Stimulated activated CD4-positive, alpha-beta T cell treated with anti-CD3 and anti-CD28 coated beads, Interleukin-15, amount 100 ng/mL, for 48 hours (primary cell): ENCODE data around the gene LCMT1.
"Not testable (repeated sequence)": the region's sequence is repeated elsewhere in the genome, so short reads cannot be mapped to it uniquely, and the experiment has no call there.

Source experiments
- DNase-seq, 2 donors: peaks; one replicate each; pipeline ENCODE4 v3.0.0-alpha.2; 2020; ENCODE audit warnings: low read depth in 2 of 2

LCMT1 gene

DNA sequence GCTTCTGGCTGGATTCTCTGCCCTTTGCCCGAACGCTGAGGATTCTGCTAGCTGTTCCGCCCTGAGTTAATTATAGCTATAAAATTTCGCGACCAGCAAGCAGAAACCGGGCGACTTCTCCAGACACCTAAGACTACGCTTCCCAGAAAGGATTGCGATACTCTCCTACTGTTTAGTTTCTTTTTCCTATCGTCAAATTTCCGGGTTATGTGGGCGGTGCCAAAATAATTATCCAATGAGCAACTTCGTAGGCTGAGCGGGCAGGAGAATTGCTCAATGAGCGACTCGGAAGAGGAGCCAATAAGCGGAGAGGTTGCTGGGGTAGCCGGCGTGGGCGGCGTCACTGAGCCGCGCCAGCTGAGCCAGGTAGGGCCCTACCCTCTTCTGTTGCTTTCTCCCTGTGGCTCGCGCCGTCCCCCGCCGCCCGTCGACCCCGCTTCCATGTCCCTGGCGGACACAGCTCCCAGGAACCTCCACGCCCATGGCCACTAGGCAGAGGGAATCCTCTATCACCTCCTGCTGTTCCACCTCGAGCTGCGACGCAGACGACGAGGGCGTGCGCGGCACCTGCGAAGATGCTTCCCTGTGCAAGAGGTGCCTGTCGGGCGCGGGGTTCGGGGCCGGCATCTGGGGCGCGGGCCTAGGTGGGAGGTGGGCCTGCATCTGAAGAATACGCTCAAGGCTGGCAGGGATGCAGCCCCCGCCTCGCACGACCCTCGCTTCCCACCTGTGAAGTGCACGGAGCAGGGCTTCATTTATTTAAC is at the start of gene LCMT1:
TSS of gene LCMT1 (plus strand) at position 340 of the 764 bp plus-strand sequence. CDS start at position 482, 142 bp downstream.
- peak; percentile 87 to 88 for DNase-seq

DNA sequence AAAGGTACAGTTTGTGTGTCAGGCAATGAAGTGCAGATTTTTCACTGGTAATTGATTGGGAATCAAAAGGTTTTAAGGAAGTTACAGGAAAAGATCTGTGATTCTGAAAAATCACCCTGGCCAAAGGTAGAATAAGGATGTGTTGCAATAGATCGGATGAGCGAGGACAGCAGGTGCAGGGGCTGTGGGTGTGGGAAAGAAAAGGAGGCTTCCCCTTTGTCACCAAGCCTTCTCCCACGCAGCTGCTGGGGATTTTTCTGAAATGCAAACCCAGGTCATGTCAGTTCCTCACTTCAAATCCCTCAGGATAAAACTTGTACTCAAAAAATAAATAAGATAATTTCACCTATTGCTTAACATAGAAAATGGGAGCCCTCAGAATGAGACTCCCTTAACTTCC is 48.4 kb upstream of the LCMT1 start:
- DNase-seq, result no peak

DNA sequence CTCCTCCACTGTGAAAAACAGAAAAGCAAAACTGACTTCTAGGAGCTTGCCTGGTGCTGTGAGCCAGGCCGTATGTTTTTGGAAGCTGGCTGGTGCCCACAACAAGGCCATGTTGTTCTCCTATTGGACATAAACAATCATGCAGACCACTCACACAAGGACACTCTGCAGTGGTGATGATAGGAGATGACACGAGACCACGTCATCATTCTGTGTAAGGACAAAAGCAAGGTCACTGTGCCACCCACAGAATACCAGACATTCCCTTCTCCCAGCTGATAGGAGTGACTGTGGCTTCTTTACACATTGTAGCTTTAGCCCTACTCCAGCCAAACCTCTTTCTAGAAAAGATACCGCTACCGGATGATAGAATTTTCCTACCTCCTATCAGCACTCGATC is 47.7 kb upstream of the LCMT1 start:
- DNase-seq, result no peak

DNA sequence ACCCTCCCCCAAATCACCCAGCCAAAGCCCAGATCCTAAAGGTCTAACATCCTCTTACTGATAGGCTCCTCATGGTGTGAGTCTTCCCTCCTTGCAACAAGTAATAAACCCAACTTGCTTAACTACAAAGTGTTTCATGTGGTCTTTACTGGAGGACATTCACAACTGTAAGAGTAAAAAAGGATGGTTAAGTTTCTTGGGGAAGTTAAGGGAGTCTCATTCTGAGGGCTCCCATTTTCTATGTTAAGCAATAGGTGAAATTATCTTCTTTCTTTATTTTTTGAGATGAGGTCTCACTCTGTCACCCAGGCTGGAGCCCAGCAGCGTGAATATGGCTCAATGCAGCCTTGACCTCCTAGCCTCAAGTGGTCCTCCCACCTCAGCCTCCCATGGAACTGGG is 47.3 kb upstream of the LCMT1 start:
- not testable (repeated sequence) for DNase-seq

GRCh38 chr16:25064937-25065336 is 46.6 kb upstream of the LCMT1 start:
- DNase-seq, result no peak

GRCh38 chr16:25065899-25066298 is 45.6 kb upstream of the LCMT1 start:
- DNase-seq, result no peak

GRCh38 chr16:25066426-25066746 is 45.2 kb upstream of the LCMT1 start:
- DNase-seq, result no peak

GRCh38 chr16:25066747-25067631 is 44.6 kb upstream of the LCMT1 start:
- DNase-seq, result peak; percentile 53 to 78

DNA sequence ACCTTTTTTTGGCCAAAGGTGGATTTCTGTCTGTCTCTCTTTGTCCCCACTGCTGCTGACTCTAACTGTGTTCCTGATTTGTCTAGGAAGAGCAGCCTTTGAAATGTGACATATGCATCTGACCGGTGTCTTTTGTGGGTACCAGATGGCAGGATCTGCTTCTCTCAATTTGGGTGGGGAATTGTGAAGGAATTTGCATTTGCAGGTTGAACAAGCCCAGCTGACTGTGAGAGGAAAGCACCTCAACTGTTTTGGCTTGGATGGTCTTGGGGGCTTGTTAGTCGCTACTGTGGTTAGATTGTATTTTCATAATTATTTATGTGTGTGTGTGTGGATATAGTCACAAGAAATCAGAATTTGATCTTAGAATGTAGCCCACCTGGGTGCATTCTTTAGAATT is 37.7 kb upstream of the LCMT1 start:
- DNase-seq, result no peak

GRCh38 chr16:25078386-25078978 is 33.1 kb upstream of the LCMT1 start:
- DNase-seq, result no peak

GRCh38 chr16:25079637-25080378 is 31.7 kb upstream of the LCMT1 start:
- no peak for DNase-seq

DNA sequence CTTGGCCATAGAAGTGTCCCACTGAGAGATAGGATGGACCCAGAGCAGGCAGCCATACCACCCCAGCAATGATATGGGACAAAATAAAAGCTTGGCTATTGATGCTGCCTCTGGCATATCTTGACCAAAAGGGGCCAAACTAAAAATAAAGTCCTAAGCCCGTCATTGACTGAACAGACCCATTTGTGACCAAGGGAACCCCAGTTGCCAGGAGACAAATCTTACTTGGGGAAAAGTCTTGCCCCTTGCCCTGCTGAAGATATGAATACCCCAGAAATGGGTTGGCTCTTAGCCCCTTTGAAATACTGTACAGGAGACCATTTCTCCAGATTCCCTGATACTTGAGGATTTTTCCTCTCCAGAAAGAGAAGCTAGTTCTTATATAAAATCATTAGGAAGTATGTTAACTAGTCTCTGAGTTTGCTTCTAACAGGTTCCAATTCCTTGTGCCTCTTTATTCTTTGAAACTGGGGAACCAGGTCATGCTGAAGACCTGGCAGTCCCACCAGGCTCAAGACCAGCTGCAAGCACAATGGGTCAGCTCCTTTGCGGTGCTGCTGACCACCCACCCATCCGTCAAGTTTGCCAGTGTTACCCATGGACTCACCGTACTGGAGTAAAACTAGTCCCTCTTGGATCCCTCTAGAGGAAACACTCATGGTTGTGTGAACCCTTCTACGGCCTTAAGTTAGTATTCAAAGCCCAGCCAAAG is 31.0 kb upstream of the LCMT1 start:
- no peak for DNase-seq

DNA sequence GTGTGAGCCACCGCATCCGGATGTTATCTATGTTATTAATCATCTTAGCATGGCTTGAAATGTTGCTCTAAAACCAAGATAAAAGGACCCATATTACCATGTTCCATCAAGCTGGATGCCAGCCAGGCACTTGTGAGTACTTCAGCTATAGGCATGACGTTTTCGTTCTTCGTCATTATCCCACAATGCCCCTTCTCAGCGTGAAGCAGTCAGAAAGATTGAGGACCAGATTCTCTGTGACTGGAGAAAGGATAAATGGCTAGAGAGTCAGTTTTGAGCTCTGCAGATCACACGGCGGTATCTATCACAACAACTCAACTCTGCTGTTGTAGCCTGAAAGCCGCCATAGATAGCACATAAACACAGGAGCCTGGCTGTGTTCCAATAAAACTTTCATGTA is 29.8 kb upstream of the LCMT1 start:
- no peak for DNase-seq

DNA sequence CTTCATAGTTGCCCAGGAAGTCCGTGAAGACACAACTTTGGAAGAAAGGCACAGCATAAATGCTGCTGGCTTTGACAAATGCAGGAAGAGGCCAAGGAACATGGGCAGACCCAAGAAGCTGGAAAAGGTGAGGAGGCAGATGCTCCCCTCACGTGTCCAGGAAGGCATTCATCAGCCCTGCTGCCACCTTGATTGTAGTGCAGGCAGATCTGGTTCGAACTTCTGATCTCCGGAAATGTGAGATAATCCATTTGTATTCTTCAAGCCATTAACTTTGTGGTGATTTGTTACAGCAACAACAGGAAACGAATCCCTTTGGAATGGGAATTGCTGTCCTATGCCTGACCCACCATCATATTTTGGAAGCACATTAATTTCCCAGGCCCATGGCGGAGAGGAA is 28.5 kb upstream of the LCMT1 start:
- DNase-seq, result no peak

GRCh38 chr16:25083701-25084100 is 27.8 kb upstream of the LCMT1 start:
- no peak for DNase-seq

- DNase-seq, result no peak
These were observed 26.7 kb upstream of the LCMT1 start for GRCh38 chr16:25084797-25085196.

GRCh38 chr16:25087761-25088160 is 23.8 kb upstream of the LCMT1 start:
- DNase-seq, result no peak

DNA sequence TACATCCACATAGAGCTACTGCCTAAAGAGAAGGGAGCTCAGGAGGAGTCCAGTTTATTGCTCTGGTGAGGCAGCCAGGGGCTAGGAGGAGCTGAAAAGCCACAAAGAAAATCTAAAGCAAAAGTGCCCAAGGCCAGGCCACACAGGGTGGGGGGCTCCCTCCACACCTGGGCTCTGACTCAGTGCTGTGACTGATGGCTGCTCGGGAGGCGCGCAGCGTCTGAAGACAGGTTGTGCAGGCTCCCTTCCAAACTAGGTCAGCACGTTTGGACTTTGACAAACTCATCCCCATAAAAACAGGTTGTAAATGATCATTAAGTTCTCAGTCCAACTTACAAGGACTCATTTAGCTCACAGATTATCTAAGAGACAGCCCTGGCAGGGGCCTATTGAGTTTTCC is 22.2 kb upstream of the LCMT1 start:
- DNase-seq, result no peak

DNA sequence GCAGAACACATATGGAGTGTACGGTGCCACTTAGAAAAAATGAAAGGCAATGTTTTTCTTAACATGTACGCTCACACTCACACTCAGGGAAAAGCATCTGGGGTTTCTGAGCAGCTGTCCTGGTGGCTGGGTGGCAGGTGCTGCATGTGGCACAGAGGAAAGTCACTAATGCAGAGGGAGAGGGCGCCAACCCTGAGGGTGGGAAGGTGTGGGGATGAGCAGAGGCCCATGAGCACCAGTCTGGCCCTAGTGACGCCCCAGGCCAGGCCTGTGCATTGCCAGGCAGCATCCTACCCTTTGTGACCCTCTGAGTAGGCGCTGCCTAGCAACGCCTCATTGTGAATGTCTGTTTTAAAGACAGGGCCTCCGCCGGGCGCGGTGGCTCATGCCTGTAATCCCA is 19.1 kb upstream of the LCMT1 start:
- no peak for DNase-seq

DNA sequence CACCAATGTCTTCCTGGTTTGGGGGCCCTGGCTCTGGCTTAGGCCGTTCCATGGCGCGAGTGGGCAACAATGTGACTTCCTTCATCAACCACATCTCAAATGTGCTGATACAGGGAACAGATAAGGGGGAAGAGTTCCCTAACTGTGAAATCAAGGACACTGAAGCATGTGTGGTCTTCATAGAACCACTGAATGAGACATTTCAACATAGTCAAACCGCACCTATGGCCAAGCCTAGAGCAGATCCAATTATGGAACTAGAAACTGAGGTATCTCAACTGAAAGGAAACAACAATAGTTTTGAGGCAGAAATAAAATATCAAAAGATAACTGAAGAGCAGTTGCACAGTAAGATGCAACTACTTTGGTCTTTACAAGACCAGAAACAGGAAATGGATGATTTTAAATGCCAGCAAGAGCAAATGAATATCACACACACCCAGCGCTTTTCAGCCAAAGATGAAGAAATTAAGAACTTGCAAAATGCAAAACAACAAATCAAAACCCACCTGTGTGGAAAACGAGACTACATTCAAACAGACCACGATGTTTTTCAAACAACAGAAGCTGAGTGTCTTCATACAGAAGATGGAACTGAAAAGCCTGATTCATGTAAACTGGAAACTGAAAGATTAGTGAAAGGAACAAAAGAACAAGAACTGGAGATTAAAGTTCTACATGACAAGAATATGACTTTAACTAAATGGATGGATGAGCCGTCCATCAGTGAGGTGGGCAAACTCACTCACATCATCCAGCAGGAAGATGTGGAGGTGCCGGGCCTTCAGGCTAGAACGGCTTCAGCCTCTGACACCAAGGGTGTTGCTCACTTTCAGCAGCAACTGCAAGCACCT is 18.1 kb upstream of the LCMT1 start:
- no peak for DNase-seq
